Measurements from ENCODE around the gene FILIP1L.

Gene FILIP1L

DNA sequence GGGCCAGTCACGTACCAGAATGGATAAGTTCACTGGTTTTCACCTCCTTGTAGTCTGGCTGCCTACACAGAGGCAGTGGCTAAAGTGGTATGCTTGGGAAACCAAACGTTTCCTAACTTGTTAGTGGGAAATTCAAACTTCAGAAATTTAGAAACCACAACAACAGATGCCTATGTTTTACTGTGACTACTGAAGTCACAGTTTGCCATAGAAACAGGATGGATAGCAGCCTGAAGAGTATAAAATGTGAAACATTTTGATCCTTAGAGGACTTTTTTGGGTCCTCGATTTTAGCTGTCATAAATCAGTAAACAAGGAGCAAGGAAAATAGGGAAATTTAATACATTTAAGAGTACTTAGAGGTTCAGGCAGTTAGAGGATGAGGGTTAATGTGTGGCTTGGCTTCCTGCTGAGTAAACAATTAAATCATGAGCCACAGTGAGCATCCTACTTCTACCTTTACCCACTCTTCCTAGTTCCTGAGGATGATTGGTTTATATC is 248.0 kb downstream of the FILIP1L start:
- no peak for DNase-seq (ENCODE audit: low spot score)

DNA sequence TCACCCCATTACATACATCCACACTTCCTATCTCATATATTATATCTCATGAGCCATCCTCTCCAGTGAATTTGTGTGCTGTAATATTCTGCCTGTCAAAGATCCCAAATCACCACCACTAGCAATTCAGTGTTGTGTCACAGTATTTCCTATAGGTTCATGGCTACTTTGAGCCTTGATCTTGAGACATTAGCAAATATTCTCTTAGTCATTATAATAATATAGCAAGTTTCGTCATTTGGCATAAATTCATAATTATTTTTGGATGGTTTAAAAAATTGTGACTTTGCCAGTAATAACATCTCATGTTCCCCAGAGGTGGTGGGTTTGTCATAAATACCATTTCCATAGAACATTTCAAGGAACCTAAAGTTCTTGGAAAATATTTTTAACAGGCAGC is 249.0 kb downstream of the FILIP1L start:
- DNase-seq (ENCODE audit: low spot score): no peak

DNA sequence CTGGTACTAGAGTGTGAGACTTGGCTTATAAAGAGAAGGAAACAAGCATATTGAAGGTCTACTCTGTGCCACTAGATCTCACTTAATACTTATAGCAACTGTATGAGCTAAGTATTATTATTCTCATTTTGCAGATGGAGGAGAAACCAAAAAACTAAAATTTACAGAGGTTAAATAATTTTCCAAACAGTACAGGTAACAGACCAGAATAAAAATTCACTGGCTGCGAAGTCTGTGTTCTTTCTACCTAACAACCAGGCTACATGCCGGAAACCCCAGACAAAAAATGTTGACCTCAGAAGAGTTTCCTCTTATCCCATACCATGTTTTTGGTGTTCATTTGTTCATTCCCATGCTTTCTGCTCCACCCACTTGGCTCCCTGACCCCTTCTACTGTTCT is 250.0 kb downstream of the FILIP1L start:
- DNase-seq (ENCODE audit: low spot score): no peak

DNA sequence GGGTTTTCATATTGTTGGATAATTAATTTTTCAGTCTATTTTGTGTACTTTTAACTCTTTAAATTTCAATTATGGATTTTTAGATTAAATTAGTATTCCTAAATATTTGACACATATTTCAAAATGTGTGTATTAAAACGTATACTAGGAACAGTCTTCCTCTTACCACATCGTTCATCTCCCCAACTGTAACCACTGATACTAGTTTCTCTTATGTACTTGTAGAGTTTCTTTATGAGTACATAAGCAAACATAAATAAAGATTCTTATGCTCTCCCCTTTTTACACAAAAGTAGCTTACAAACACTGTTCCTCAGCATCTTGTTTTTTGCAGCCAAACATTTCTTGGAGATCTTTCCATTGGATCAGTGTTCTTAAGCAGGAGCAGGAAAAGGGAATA is 250.7 kb downstream of the FILIP1L start:
- no peak for DNase-seq (ENCODE audit: low spot score)

DNA sequence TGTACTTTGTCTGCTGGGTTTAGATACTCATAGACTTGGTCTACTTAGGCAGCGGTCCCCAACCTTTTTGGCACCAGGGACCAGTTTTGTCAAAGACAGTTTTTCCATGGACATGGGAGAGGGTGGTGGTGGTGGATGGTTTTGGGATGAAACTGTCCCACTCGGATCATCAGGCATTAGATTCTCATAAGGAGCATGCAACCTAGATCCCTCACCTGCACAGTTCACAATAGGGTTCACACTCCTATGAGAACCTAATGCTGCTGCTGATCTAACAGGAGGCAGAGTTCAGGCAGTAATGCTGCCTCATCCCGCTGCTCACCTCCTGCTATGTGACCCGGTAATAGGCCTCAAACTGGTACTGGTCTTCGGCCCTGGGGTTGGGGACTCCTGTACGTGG is 251.3 kb downstream of the FILIP1L start:
- no peak for DNase-seq (ENCODE audit: low spot score)

DNA sequence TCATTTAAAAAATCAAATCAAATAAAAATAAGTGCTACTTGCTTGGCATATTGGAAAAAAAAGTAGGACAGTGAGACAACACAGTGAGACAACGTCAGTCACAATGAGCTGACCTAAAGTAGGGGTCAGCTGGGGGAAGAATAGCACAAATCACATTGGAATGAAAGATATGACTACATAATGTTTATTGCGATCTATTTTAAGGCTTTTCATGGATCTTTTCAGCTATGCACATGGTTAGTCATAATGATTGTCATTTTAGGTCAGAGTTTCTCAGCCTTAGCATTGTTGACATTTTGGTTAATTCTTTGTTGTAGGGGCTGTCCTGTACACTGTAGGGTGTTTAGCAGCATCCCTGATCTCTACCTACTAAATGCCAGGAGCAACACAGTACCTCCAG is 252.1 kb downstream of the FILIP1L start:
- peak; percentile 22 for DNase-seq (ENCODE audit: low spot score)

DNA sequence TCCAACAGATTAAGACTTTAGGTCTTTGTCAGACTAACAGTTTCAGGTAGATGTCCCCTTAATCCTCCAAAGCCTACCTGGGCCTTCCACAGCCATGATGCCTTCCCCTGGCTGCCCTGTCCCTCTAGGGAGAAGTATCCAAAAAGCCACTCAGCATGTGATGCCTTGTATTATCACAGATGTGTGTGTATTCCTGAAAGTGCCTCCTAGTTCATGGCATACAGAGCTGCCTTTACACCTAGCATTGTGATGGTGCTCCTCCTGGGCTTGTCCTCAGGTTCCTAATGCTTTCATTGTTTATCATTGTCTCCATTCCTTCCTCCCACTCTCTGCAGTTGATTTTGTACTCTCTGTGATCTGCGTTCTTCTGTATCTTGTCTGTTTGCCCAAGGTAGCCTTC is 253.1 kb downstream of the FILIP1L start:
- DNase-seq (ENCODE audit: low spot score): no peak

DNA sequence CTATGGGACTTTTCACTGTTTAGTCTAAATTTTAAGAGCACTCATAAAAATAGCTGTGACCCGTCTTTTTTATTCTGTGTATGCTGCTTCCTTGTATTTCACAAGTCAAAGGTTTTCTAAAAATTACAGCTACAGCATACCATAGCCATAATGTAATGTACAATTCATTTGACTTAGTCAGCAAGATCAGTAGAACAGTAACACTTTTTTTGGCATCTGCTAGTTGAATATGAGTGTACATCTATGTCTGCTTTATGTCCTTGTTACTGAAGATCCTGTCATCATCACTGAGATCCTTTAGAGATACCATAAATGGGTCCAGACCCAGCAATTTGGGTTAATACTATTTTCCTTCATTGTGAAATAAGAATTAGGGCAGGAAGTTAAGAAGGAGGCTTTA is 254.5 kb downstream of the FILIP1L start:
- DNase-seq (ENCODE audit: low spot score): peak; percentile 34

DNA sequence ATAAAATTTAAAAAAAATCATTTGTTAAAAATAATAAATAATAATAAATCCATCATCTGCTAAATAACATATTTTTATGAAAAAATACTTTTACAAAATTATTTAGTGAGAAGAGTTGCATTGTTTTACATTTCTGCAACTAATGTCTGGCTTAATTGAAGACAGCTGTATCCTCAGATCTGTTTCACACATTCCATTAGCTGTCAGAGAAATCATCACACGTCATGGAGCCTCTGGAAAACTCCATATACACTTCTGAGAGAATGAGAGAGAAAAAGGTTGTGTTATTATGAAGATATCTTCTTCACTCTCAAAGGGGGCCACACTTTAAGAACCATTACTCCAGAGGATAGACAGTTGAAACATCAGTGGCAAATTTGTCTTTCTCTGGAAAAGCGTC is 255.8 kb downstream of the FILIP1L start:
- DNase-seq (ENCODE audit: low spot score): no peak

DNA sequence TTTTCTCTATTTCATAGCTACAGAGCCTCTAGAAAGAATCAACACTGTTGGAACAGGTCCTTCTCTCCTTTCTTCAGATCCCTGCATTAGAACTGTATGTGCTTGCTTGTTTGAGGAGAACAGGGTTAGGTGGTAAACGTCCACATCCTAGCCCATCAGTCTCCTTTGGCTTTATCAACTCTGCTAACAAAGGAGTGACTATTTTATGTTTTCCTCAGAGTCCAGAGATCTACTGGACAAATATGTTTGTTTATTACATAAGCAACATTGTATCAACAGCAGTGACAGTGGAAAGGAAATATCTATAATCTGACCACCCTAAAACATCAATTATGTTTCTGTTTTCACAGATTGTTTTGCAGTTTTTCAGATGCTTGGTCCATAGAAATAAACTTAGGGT is 257.0 kb downstream of the FILIP1L start:
- no peak for DNase-seq (ENCODE audit: low spot score)

DNA sequence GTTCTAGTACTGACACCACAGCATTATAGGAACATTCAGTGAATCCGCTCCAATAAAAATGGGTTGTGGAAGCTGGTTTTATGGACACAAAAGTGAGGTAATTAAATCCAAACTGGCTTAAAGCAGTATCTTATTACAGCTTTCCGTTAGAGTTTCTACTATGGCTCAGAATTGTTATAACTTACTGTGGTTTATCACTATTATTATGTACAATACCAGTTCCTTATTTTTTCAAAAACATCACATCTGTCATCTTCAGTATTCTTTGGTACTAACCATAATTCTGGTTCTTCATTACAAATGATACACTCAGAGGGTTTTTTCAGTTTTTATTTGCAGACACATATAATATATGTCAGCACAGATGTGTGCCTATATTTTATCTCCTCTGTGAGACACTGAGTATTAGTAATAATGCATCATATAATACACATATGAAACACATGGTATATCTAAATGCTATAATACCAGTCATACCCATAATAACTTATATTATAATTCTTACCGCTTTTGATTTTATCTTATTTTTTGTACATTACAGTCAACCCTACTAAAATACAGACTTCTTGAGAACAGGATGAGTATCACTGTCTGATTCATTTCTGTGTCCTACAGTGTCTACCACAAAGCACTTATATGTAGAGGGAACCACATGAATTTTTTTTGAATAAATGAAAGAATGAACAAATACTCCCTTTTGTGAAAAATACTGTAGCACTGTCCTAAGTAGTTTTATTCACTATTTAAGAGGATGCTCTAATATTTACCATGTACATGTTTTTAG is 257.7 kb downstream of the FILIP1L start:
- DNase-seq (ENCODE audit: low spot score): no peak

DNA sequence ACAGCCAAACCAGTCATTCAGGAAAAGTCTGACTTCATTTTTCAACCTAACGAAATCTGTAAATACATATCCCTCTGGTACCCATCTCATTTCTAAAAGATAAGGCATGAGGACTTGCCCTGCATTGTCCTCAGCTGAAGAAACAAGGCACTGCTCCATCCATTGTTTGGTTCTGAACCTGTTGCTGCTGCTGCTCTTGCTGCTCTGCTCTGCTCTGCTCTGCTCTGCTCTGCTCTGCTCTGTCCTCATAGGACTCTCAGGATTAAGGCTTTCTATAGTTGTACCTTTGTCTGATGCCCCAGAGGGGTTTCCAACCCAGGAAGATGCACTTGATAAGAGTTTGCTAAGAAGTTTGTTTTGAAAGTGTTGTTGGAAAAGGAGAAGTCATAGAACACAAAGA is 258.4 kb downstream of the FILIP1L start:
- DNase-seq (ENCODE audit: low spot score): no peak

DNA sequence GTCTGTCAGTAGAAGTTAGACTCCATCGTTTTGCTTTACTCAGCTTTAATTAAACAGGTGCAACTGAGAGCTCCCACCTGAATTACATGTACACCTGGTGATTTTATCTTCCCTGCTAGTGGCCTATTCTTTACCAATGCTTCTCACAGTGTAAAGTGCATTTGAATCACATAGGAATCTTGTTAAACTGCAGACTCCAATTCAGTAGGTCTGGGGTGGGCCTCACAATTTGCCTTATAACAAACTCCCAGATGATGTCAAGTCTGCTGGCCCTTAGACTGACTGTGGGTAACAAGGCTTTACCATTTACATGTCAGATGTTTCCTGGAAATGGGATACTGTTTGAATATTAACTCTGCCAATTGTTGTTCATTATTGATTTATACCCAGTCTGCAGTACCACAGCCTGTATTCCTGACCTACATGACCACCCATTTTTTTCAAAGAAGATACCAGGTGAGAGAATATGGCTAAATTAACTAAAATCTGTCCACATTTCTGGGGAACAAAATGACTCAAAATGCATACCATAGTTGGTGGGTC is 259.5 kb downstream of the FILIP1L start:
- no peak for DNase-seq (ENCODE audit: low spot score)

DNA sequence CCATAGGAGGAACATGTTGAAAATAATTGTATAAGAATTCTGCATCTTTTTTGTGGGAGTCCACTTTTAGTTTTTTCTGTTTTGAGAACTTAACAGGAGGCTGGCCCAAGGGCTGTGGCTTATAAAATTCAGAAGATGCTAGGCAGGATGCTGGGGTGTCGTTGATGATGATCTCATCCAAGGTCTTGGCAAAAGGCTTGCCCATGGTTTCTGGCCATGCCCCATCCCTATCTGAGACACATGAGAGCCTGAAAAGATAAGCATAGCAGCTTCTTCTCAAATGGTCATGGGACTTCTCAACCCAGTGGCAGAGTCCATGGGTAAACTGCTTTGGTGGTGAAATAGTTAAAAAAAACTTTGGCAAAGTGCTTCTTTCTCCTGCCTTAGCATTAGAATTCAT is 261.4 kb downstream of the FILIP1L start:
- DNase-seq (ENCODE audit: low spot score): no peak

DNA sequence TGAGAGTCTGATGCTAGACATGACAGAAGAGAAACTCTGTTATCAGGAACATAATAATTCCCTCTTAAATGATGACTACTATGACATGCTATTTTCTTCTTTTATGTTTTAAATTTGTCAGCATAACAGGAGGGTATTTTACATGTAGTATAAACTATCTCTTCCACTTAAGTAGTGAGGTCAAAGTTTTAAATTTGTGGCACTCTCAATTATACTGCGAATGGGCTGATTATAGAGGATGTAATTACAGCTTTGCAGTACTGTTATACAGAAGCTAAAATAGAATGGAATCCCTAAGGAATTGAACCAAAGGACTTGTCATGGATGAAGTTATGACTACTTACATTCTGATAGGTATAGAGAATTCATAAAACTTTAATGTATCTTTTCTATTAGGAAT is 262.3 kb downstream of the FILIP1L start:
- no peak for DNase-seq (ENCODE audit: low spot score)

DNA sequence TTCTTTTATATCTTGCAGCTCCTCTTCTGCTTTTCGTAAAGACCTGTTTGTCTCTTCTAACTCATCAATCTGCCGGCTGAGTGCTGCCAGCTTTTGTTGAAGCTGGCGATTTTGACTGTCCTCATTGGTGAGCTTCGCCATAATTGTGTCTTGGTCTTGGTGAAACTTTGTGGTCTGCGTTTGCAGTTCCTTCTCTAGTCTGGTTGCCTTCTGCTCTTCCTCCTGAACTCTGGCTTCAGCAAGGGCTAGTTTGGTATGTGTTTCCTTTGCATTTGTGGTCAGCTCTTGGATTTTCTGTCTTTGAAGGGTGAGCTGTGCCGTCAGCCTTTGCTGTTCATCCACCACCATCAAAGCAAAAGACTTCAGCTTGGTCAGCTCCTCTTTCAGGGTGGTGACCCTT is 263.7 kb downstream of the FILIP1L start:
- DNase-seq (ENCODE audit: low spot score): no peak

DNA sequence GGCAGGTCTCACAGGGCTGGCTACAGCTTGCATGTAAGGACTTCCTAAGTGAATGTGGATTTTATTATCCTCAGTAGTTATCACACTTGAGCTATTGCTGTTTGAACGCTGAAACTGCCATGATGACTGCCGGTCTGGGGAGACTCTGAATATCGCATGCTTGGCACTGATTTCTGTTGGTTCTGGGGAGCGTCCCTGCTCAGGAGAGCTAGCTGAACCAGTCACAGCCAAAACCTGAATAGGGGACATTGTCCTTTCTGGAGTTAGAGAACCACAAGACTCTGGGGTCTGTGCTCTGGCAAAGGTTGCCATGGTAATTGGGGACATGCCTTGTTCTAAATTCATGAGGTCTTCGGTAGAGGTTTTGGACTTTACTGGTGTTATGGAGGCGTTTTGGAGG is 265.9 kb downstream of the FILIP1L start:
- no peak for DNase-seq (ENCODE audit: low spot score)

DNA sequence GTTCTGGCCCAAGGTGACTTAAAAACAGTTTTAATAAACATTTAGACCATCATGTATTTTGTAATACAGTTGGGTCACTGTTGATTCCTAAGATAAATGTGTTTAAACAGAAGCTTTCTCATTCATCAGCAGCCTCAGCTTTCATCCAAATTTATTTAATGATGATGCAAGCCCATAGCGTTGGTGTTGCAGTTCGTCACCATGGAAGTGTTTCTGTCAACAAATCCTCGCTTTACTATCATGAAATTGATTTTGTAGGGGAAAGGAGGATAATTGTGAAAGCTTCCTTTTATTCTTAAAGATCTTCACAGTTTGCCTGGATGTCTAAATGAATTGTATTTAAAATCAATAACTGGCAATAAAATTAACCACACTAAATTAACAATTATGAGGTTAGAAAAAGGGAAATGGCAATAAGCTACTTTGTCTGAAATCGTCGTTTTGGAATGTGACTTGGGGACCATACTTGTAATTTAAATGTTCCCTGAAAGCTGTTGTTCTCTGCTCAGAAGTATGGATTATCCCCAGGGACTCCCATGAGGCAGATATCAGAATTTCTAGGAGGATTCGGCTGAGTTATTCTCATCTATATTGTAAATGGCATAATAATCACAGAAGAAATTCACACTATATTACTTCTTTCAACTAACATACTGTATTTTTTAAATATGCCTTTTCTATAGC is 267.7 kb downstream of the FILIP1L start:
- DNase-seq (ENCODE audit: low spot score): no peak

DNA sequence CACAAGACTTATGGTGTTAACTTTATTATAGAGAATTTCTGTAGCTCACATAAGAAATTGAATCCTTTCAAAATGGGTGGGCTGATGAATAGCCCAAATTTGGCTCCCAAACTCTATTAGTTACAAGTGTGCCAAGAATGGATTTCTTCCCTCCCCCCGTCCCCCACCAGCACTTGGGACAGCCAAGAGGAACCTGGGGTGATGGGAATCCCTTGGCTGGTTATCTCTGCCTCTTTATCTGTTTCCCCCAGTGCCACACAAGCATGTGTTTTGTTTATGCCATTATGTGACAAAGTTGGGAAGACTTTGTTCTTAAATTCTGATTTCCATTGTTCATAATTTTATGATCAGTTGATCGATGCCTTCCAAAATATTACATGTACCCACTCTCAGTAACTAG is 268.3 kb downstream of the FILIP1L start:
- no peak for DNase-seq (ENCODE audit: low spot score)

DNA sequence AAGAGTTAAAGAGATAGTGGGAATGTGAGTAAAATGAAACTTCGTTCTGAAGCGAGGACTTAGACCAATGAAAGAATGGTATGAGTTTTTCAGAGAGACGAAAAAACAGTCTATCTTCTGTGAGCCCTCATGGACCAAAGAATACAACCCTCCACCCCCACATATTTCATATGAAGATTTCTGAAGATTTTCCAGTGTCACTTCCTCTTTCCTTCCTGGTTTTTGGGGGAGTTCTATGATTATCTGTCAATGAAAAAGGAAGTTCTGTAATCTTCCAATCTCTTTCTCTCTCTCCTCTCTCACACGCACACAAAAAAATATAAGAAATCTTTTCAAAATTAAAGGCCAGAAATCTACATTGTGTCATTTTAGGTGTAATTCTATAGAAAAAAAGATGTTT is 269.0 kb downstream of the FILIP1L start:
- no peak for DNase-seq (ENCODE audit: low spot score)

DNA sequence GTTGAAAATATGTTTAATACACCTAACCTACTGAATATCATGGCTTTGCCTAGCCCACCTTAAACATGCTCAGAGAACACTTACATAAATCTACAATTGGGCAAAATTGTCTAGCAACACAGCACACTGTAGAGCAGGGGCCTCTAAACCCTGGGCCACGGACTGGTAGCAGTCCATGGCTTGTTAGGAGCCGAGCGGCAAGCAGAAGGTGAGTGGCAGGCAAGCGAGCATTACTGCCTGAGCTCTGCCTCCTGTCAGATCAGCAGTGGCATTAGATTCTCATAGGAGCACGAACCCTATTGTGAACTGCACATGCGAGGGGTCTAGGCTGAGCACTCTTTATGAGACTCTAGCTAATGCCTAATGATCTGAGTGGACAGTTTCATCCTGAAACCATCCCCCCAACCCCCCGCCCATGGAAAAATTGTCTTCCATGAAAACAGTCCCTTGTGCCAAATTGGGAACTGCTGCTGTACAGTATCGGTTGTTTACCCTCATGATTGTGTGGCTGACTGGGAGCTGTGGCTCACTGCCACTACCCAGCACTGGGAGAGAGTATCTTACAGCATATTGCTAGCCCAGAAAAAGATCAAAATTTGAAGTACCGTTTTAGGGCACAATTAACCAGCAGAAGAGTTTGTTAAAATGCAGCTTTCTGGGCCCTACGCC is 270.6 kb downstream of the FILIP1L start:
- no peak for DNase-seq (ENCODE audit: low spot score)

DNA sequence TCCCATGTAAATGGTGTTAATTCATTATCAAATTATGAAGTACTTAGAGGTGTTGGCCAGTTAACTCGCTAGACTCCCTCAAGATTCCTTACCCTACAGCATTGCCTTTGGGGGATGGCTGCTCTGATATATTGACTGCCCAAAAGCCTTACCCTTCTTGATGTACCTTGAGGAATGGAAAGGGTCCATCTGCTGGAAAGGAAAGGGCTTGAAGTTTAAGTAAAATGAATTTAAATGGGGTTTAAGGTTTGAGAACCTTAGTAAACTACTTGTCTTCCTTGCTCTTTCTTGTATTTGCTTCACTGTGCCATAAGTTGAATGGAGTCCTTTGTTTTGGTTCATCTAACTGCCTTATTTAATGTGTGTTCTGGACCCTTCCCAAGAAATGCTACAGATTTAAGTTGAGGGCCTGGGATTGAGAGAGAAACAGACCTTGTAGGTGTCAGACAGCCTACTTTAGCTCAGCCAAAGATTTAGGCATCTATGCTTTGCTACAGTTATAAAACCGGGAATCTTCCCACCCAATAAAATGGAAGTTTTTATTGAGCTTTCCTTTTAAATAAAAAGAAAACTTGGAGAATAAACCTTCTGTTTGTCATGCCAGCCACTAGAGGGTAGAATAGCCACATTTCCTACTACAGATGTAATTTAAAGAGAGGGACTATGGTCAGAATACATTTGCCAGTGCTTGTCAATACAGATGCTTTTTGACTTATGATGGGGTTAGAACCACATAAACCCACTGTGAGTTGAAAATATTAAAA is 271.3 kb downstream of the FILIP1L start:
- DNase-seq (ENCODE audit: low spot score): peak; percentile 15

Measured in hepatic stellate cell (primary cell).